Smooth muscle cell (in vitro differentiated cells): ENCODE results near the gene TRIP13. TPM values are rescaled to one million over a fixed set of nuclear protein-coding genes. Genes with fewer than 3 reads are reported as not detected.

Experiments used
- DNase-seq: peaks from one replicate; lab custom pipeline; 2025; ENCODE audit not compliant: unreplicated experiment; lab: John Stamatoyannopoulos, UW
- H2AFZ ChIP-seq: fragments of 200-600 bp; sonication (generic); 2 replicates; pipeline ENCODE4 v1.6.0; 2016; ENCODE audit warnings: antibody characterized with exemption, low read depth, mild to moderate bottlenecking
- H3F3A ChIP-seq: fragments of 200-600 bp; sonication (generic); 2 replicates; pipeline ENCODE4 v1.6.0; 2017; ENCODE audit warnings: antibody characterized with exemption, low read depth
- H3K27ac ChIP-seq: fragments of 200-600 bp; sonication (generic); 2 replicates; pipeline ENCODE4 v1.5.1; 2016; ENCODE audit warnings: low read depth, mild to moderate bottlenecking
- H3K27me3 ChIP-seq: fragments of 200-600 bp; sonication (generic); 2 replicates; pipeline ENCODE4 v1.6.1; 2016; ENCODE audit warnings: low read depth, mild to moderate bottlenecking
- H3K36me3 ChIP-seq: fragments of 200-600 bp; sonication (generic); 2 replicates; pipeline ENCODE4 v1.5.1; 2016; ENCODE audit warnings: low read depth
- H3K4me1 ChIP-seq: fragments of 200-600 bp; sonication (generic); 2 replicates; pipeline ENCODE4 v1.5.1; 2016; ENCODE audit warnings: low read depth
- H3K4me2 ChIP-seq: fragments of 200-600 bp; sonication (generic); 2 replicates; pipeline ENCODE4 v1.6.0; 2016; ENCODE audit warnings: mild to moderate bottlenecking
- H3K4me3 ChIP-seq: fragments of 200-600 bp; sonication (generic); 2 replicates; pipeline ENCODE4 v1.5.1; 2016; ENCODE audit warnings: mild to moderate bottlenecking
- H3K79me2 ChIP-seq: fragments of 200-600 bp; sonication (generic); 2 replicates; pipeline ENCODE4 v1.6.0; 2016; ENCODE audit warnings: low read depth, mild to moderate bottlenecking
- H3K9ac ChIP-seq: fragments of 200-600 bp; sonication (generic); 2 replicates; pipeline ENCODE4 v1.6.0; 2016; ENCODE audit warnings: low read depth
- H3K9me3 ChIP-seq: fragments of 200-600 bp; sonication (generic); replicated peaks from 2 replicates; pipeline ENCODE4 v1.5.1; 2016; ENCODE audit warnings: low read depth
- H4K20me1 ChIP-seq: fragments of 200-600 bp; sonication (generic); 2 replicates; pipeline ENCODE4 v1.6.0; 2016; ENCODE audit warnings: low read depth
- CTCF ChIP-seq: fragments of 200-600 bp; sonication (generic); IDR thresholded peaks from 2 replicates; pipeline ENCODE4 v1.5.1; 2017; ENCODE audit warnings: borderline replicate concordance, mild to moderate bottlenecking, antibody characterized with exemption; ENCODE audit not compliant: insufficient read depth, poor library complexity, severe bottlenecking
- WGBS: methylation state at CpG from one replicate; pipeline ENCODE4 v1.1.7; 2016; ENCODE audit warnings: low lambda C conversion rate; 5-methylcytosine and 5-hydroxymethylcytosine counted together
- polyA plus RNA-seq: library from polyadenylated mRNA; unstranded; fragments of >200 nt; fragmentation: Nextera tagmentation; extraction: Ambion mirVana; gene quantifications from 2 replicates; pipeline ENCODE4 v1.2.1, GENCODE V29; 2016
- total RNA-seq: library from RNA; depleted of rRNA; stranded (reverse); fragments of >200 nt; gene quantifications from 2 replicates; pipeline ENCODE4 v1.2.3, GENCODE V29; 2014

The TRIP13 gene
- total and polyA plus RNA-seq, 2 experiments from 2014 or later, result 8.4 to 12.0 TPM

- Histone ChIP-seq H3K36me3 (no peaks in the 10 kb centered on the region), H3K27me3 (no peaks in the 10 kb centered on the region), H2AFZ (no peak overlapping the region), H3K9ac (no peak overlapping the region), H3K27ac (no peak overlapping the region), H4K20me1 (no peaks in the 10 kb centered on the region), H3K4me2 (no peak overlapping the region), H3F3A (no peaks in the 10 kb centered on the region), H3K4me3 (no peak overlapping the region), H3K79me2 (no peaks in the 10 kb centered on the region), H3K4me1 (no peaks in the 10 kb centered on the region), H3K9me3 (no peaks in the 10 kb centered on the region)
- no peak for DNase-seq
- WGBS, result 92% methylated on average over 17 of the region's 21 CpGs
- TF ChIP-seq CTCF, result no peak
Observed at GRCh38 chr5:855771-856530, 36.7 kb upstream of the TRIP13 start.

- Histone ChIP-seq H3K9ac (no peak overlapping the region), H3K9me3 (no peaks in the 10 kb centered on the region), H2AFZ (no peak overlapping the region), H3K4me3 (no peak overlapping the region), H4K20me1 (no peaks in the 10 kb centered on the region), H3F3A (no peaks in the 10 kb centered on the region), H3K27me3 (no peaks in the 10 kb centered on the region), H3K79me2 (no peaks in the 10 kb centered on the region), H3K27ac (no peak overlapping the region), H3K4me1 (no peaks in the 10 kb centered on the region), H3K4me2 (no peak overlapping the region), H3K36me3 (no peaks in the 10 kb centered on the region)
- WGBS, result 94% methylated on average over 16 of the region's 16 CpGs
- no peak for TF ChIP-seq CTCF
- no peak for DNase-seq
Observed at GRCh38 chr5:856531-857425, 35.9 kb upstream of the TRIP13 start.

- Histone ChIP-seq H3K79me2 (no peaks in the 10 kb centered on the region), H3K4me2 (no peak overlapping the region), H3K4me3 (no peak overlapping the region), H3K4me1 (no peaks in the 10 kb centered on the region), H4K20me1 (no peaks in the 10 kb centered on the region), H3K36me3 (no peaks in the 10 kb centered on the region), H3K9ac (no peak overlapping the region), H2AFZ (no peak overlapping the region), H3K9me3 (no peaks in the 10 kb centered on the region), H3K27me3 (no peaks in the 10 kb centered on the region), H3F3A (no peaks in the 10 kb centered on the region), H3K27ac (no peak overlapping the region)
- TF ChIP-seq CTCF, result no peak
- DNase-seq, result no peak
- WGBS, result 94% methylated on average over 11 of the region's 11 CpGs
Observed at GRCh38 chr5:858726-859125, 34.0 kb upstream of the TRIP13 start.
